Mammary epithelial cell (primary cell): Measurements from ENCODE around the gene KCNK10.

ENCODE experiments used
- CTCF ChIP-seq, 2 donors: IDR thresholded peaks in 1 of 2; conservative IDR thresholded peaks in 1 of 2; 2 replicates each; pipeline ENCODE4 v1.5.1; 2011 to 2012; ENCODE audit warnings: inconsistent platforms in 2 of 2, low read length in 2 of 2, mild to moderate bottlenecking in 2 of 2, control low read depth in 1 of 2, low read depth in 1 of 2; ENCODE audit not compliant: insufficient read depth in 1 of 2; ENCODE audit errors: extremely low read depth in 1 of 2
- EZH2 ChIP-seq: IDR thresholded peaks from 2 replicates; pipeline ENCODE4 v1.6.1; 2012; ENCODE audit warnings: low read length, inconsistent platforms, borderline replicate concordance

GRCh38 chr14:88342980-88343379 lies 19.9 kb upstream of the KCNK10 start:
- TF ChIP-seq CTCF (conservative IDR thresholded peaks at IDR 0.05 in 1 of 2, IDR thresholded peaks at IDR 0.05 in 1 of 2; ENCODE audit: extremely low read depth in 1 of 2, insufficient read depth in 1 of 2, low read depth in 1 of 2, low read length in 2 of 2) = no peak
- TF ChIP-seq EZH2 = no peak
